ENCODE data around the gene TES. TPM values are rescaled to one million over a fixed set of nuclear protein-coding genes. Genes with fewer than 3 reads are reported as not detected.
"Not testable (repeated sequence)": the region's sequence is repeated elsewhere in the genome, so short reads cannot be mapped to it uniquely, and the experiment has no call there.

Gene TES
- total and polyA plus RNA-seq, 7 experiments from 2014 or later, result 99.2 to 195 (median 116) TPM

DNA sequence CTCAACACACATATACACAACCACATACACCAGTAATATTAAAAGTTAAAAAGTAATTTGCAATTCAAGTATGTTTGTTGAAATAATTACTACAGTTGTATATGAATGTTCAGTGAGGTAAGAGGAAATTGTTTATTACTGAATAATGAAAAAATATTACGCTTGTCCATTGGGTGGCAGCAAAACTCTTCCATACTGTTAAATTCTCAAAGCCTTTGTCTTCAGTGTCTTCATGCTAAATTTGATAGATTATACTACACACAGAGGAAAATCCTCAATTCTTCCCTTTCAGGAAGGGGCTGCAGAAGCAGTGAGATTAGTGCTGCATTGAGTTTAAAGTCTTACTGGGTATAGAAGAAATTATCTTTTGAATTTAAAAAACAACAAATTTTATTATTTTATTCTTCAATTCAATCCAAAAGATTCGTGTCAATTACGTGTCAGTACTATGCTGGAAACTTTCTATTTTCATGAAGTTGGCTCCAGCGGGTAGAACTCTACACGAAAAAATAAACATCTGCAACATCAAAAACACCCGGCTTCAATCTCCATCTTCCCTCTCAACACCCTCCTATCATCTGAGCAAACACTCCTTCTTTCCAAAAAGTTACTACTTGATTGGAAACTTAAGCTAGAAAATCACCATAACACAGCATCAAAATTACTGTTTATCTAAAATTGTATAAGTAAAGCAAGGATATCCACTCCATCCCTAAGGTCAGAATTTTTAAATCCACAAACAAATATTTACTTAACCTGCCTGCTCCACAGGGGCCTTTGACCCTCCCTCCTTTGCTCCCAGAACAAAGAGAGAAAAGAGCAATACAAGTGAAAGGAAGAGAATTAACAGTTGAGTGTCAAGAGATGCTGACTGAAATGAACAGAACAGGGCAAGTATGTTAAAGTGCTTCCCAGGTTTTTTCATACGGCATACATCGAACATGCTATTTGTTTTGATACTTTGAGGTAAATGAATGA lies 37.0 kb upstream of the TES start:
- Mint-ChIP-seq H3K27me3 (peaks cover 5 to 42% (median 8%) of the 10 kb centered on the region in 5 donors), H3K9me3 (peaks cover 0 to 4% (median 0%) of the 10 kb centered on the region in 11 donors), H3K36me3 (peaks cover 0 to 4% (median 0%) of the 10 kb centered on the region in 5 donors), H3K4me3 (no peak overlapping the region), H3K27ac (no peak overlapping the region), H3K4me1 (peaks cover 0 to 8% (median 0%) of the 10 kb centered on the region in 7 donors)
- CTCF ChIA-PET, result interaction anchor here (0.7 to 5.4 kb wide), 10 partner anchors 42 to 953 kb away, joined by 3 to 41 read pairs (median 4); no protein-coding TSS in a partner anchor
- Histone ChIP-seq H3K4me3 (ENCODE audit: low read length) (no peak overlapping the region), H3K4me1 (ENCODE audit: control insufficient read depth in 2 of 2, insufficient read depth in 2 of 2, low read length in 2 of 2) (no peaks in the 10 kb centered on the region), H3K9me3 (ENCODE audit: control insufficient read depth in 2 of 3, low read length in 3 of 3) (no peaks in the 10 kb centered on the region), H3K36me3 (ENCODE audit: control insufficient read depth in 2 of 3, insufficient read depth in 3 of 3, low read length in 3 of 3) (no peaks in the 10 kb centered on the region), H3K27me3 (ENCODE audit: control insufficient read depth in 2 of 2, insufficient read depth in 2 of 2, low read length in 2 of 2) (no peaks in the 10 kb centered on the region), H3K27ac (ENCODE audit: low read depth, low read length) (no peak overlapping the region)
- intact Hi-C loops (cut with micrococcal nuclease), result loop anchor here (1.0 to 5.0 kb wide), 9 partner anchors 35 to 1979 kb away; no protein-coding TSS in a partner anchor
- POLR2A ChIA-PET, result no interaction called here
- peak; percentile 74 for ATAC-seq
- DNase-seq, result peak in 7 of 9 donors; percentile 27 to 69 (median 56)

DNA sequence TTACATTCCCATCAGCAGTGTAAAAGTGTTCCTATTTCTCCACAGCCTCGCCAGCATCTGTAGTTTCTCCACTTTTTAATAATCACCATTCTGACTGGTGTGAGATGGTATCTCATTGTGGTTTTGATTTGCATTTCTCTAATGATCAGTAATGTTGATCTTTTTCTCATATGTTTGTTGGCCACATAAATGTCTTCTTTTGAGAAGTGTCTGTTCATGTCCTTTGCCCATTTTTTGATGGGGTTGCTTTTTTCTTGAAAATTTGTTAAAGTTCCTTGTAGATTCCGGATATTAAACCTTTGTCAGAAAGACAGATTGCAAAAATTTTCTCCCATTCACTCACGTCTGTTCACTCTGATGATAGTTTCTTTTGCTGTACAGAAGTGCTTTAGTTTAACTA lies 35.2 kb upstream of the TES start:
- H3K27ac Mint-ChIP-seq; H3K27ac ChIP-seq (ENCODE audit: low read depth, low read length); H3K4me1 ChIP-seq (ENCODE audit: control insufficient read depth in 2 of 2, insufficient read depth in 2 of 2, low read length in 2 of 2); H3K4me3 ChIP-seq (ENCODE audit: low read length); H3K36me3 Mint-ChIP-seq; H3K9me3 ChIP-seq (ENCODE audit: control insufficient read depth in 2 of 3, low read length in 3 of 3); H3K36me3 ChIP-seq (ENCODE audit: control insufficient read depth in 2 of 3, insufficient read depth in 3 of 3, low read length in 3 of 3); H3K9me3 Mint-ChIP-seq; H3K4me3 Mint-ChIP-seq; H3K4me1 Mint-ChIP-seq; DNase-seq; H3K27me3 ChIP-seq (ENCODE audit: control insufficient read depth in 2 of 2, insufficient read depth in 2 of 2, low read length in 2 of 2); ATAC-seq; POLR2A ChIA-PET; intact Hi-C loops (cut with micrococcal nuclease): not testable (repeated sequence)
- peaks cover 5 to 30% (median 8%) of the 10 kb centered on the region in 5 donors for H3K27me3 Mint-ChIP-seq
- CTCF ChIA-PET, result interaction anchor here (0.9 to 5.4 kb wide), 3 partner anchors 58 to 64 kb away, joined by 3 to 41 read pairs (median 16); no protein-coding TSS in a partner anchor

GRCh38 chr7:116176226-116176625 lies 34.1 kb upstream of the TES start:
- Mint-ChIP-seq H3K27me3 (peaks cover 5 to 20% (median 6%) of the 10 kb centered on the region in 5 donors), H3K4me1 (peaks cover 0 to 8% (median 2%) of the 10 kb centered on the region in 7 donors), H3K9me3 (peaks cover 0 to 4% (median 0%) of the 10 kb centered on the region in 11 donors), H3K27ac (no peak overlapping the region), H3K4me3 (no peak overlapping the region), H3K36me3 (peaks cover 0 to 4% (median 0%) of the 10 kb centered on the region in 5 donors)
- no peaks in the 10 kb centered on the region for H3K36me3 ChIP-seq (ENCODE audit: control insufficient read depth in 2 of 3, insufficient read depth in 3 of 3, low read length in 3 of 3)
- ChIA-PET CTCF (interaction anchor here (0.6 to 7.0 kb wide), 6 partner anchors 13 to 415 kb away, joined by 3 to 303 read pairs (median 4); no protein-coding TSS in a partner anchor), POLR2A (interaction anchor here (0.6 to 1.2 kb wide), 2 partner anchors 60 to 682 kb away, joined by 3 to 5 read pairs; no protein-coding TSS in a partner anchor)
- no peak for ATAC-seq
- no peak for DNase-seq
- peaks cover 0 to 3% of the 10 kb centered on the region in 2 donors for H3K4me1 ChIP-seq (ENCODE audit: control insufficient read depth in 2 of 2, insufficient read depth in 2 of 2, low read length in 2 of 2)
- no peaks in the 10 kb centered on the region for H3K9me3 ChIP-seq (ENCODE audit: control insufficient read depth in 2 of 3, low read length in 3 of 3)
- H3K27me3 ChIP-seq (ENCODE audit: control insufficient read depth in 2 of 2, insufficient read depth in 2 of 2, low read length in 2 of 2), result no peaks in the 10 kb centered on the region
- no peak overlapping the region for H3K27ac ChIP-seq (ENCODE audit: low read depth, low read length)
- intact Hi-C loops (cut with micrococcal nuclease), result no loop called here
- H3K4me3 ChIP-seq (ENCODE audit: low read length), result no peak overlapping the region

DNA sequence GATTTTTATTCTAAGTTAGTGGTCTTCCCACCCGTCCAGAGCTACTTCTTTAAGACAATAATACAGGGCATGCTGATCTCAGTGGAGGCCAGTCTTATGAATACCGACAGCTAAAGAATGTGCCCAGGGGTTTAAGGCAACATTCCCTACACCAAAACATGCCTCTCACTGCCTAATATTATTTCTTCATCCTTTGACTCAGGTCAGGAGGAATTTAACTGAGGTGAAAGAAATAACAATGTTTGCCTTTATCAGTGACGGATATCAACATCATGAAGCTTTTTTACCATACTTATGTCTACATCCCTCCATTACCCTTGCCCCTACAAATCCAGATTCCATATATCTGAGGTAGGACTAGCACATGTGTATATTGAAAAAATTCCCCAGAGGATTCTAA lies 33.3 kb upstream of the TES start:
- no peak overlapping the region for H3K4me3 ChIP-seq (ENCODE audit: low read length)
- ATAC-seq, result no peak
- intact Hi-C loops (cut with micrococcal nuclease), result no loop called here
- no peaks in the 10 kb centered on the region for H3K9me3 ChIP-seq (ENCODE audit: control insufficient read depth in 2 of 3, low read length in 3 of 3)
- Mint-ChIP-seq H3K27ac (peak overlapping the region in 1 of 9 donors; percentile 30), H3K27me3 (peaks cover 0 to 14% (median under 1%) of the 10 kb centered on the region in 5 donors), H3K9me3 (peaks cover 0 to 4% (median 0%) of the 10 kb centered on the region in 11 donors), H3K4me3 (no peak overlapping the region), H3K36me3 (peaks cover 0 to 4% (median 0%) of the 10 kb centered on the region in 5 donors), H3K4me1 (peaks cover 0 to 12% (median 2%) of the 10 kb centered on the region in 7 donors)
- no peaks in the 10 kb centered on the region for H3K27me3 ChIP-seq (ENCODE audit: control insufficient read depth in 2 of 2, insufficient read depth in 2 of 2, low read length in 2 of 2)
- H3K36me3 ChIP-seq (ENCODE audit: control insufficient read depth in 2 of 3, insufficient read depth in 3 of 3, low read length in 3 of 3), result no peaks in the 10 kb centered on the region
- ChIA-PET POLR2A (interaction anchor here (1.2 kb wide), 1 partner anchor 60 kb away, joined by 5 read pairs; no protein-coding TSS in a partner anchor), CTCF (interaction anchor here (0.7 to 7.0 kb wide), 6 partner anchors 12 to 414 kb away, joined by 4 to 303 read pairs (median 6); no protein-coding TSS in a partner anchor)
- DNase-seq, result no peak
- H3K27ac ChIP-seq (ENCODE audit: low read depth, low read length), result no peak overlapping the region
- peaks cover 0 to 3% of the 10 kb centered on the region in 2 donors for H3K4me1 ChIP-seq (ENCODE audit: control insufficient read depth in 2 of 2, insufficient read depth in 2 of 2, low read length in 2 of 2)

- Mint-ChIP-seq H3K27me3 (peaks cover 0 to 15% (median 0%) of the 10 kb centered on the region in 5 donors), H3K9me3 (peaks cover 0 to 2% (median 0%) of the 10 kb centered on the region in 11 donors), H3K4me3 (no peak overlapping the region), H3K27ac (peak overlapping the region in 1 of 9 donors; percentile 36), H3K4me1 (peaks cover 0 to 12% (median 2%) of the 10 kb centered on the region in 7 donors), H3K36me3 (peaks cover 0 to under 1% (median 0%) of the 10 kb centered on the region in 5 donors)
- H3K27ac ChIP-seq (ENCODE audit: low read depth, low read length), result no peak overlapping the region
- no peaks in the 10 kb centered on the region for H3K36me3 ChIP-seq (ENCODE audit: control insufficient read depth in 2 of 3, insufficient read depth in 3 of 3, low read length in 3 of 3)
- peaks cover 0 to 3% of the 10 kb centered on the region in 2 donors for H3K4me1 ChIP-seq (ENCODE audit: control insufficient read depth in 2 of 2, insufficient read depth in 2 of 2, low read length in 2 of 2)
- POLR2A ChIA-PET, result interaction anchor here (0.6 to 2.1 kb wide), 4 partner anchors 31 to 343 kb away, joined by 3 to 19 read pairs (median 11); partner anchors contain the start of gene TES
- H3K9me3 ChIP-seq (ENCODE audit: control insufficient read depth in 2 of 3, low read length in 3 of 3), result no peaks in the 10 kb centered on the region
- CTCF ChIA-PET, result interaction anchor here (0.8 to 7.0 kb wide), 19 partner anchors 9 to 922 kb away, joined by 3 to 303 read pairs (median 5); partner anchors contain the start of gene TES
- ATAC-seq (peak; percentile 84), DNase-seq (peak in 7 of 9 donors; percentile 47 to 73 (median 61))
- no peaks in the 10 kb centered on the region for H3K27me3 ChIP-seq (ENCODE audit: control insufficient read depth in 2 of 2, insufficient read depth in 2 of 2, low read length in 2 of 2)
- intact Hi-C loops (cut with micrococcal nuclease), result loop anchor here (1.0 to 2.0 kb wide), 5 partner anchors 31 to 408 kb away; no protein-coding TSS in a partner anchor
- H3K4me3 ChIP-seq (ENCODE audit: low read length), result no peak overlapping the region
Measured at GRCh38 chr7:116180302-116180701, 30.0 kb upstream of the TES start.

- peaks cover 0 to 8% (median 0%) of the 10 kb centered on the region in 5 donors for H3K27me3 Mint-ChIP-seq
- no peak for ATAC-seq
- intact Hi-C loops (cut with micrococcal nuclease), result no loop called here
- H3K27me3 ChIP-seq (ENCODE audit: control insufficient read depth in 2 of 2, insufficient read depth in 2 of 2, low read length in 2 of 2), result no peaks in the 10 kb centered on the region
- peaks cover 0 to 12% (median 2%) of the 10 kb centered on the region in 7 donors for H3K4me1 Mint-ChIP-seq
- ChIA-PET POLR2A (interaction anchor here (1.2 kb wide), 1 partner anchor 29 kb away, joined by 7 read pairs; the partner anchor contains the start of gene TES), CTCF (interaction anchor here (2.2 to 7.0 kb wide), 4 partner anchors 12 to 55 kb away, joined by 17 to 303 read pairs (median 32); partner anchors contain the start of gene TES)
- H3K4me3 Mint-ChIP-seq, result no peak overlapping the region
- no peaks in the 10 kb centered on the region for H3K36me3 ChIP-seq (ENCODE audit: control insufficient read depth in 2 of 3, insufficient read depth in 3 of 3, low read length in 3 of 3)
- no peak for DNase-seq
- peaks cover 0 to 3% of the 10 kb centered on the region in 2 donors for H3K4me1 ChIP-seq (ENCODE audit: control insufficient read depth in 2 of 2, insufficient read depth in 2 of 2, low read length in 2 of 2)
- H3K36me3 Mint-ChIP-seq, result no peaks in the 10 kb centered on the region
- no peak overlapping the region for H3K27ac Mint-ChIP-seq
- no peak overlapping the region for H3K4me3 ChIP-seq (ENCODE audit: low read length)
- H3K27ac ChIP-seq (ENCODE audit: low read depth, low read length), result no peak overlapping the region
- H3K9me3 ChIP-seq (ENCODE audit: control insufficient read depth in 2 of 3, low read length in 3 of 3), result no peaks in the 10 kb centered on the region
- H3K9me3 Mint-ChIP-seq, result peaks cover 0 to 3% (median 0%) of the 10 kb centered on the region in 11 donors
Measured at GRCh38 chr7:116182023-116182422, 28.3 kb upstream of the TES start.
